Right renal pelvis (tissue), 4 donors: ENCODE data around the gene MAPKBP1. TPM values are rescaled to one million over a fixed set of nuclear protein-coding genes. Genes with fewer than 3 reads are reported as not detected.

Experiments
- DNase-seq, 4 donors: peaks; one replicate each; pipeline ENCODE4 v3.0.0-alpha.2; 2013; ENCODE audit warnings: low read depth in 4 of 4, low spot score in 3 of 4, missing footprints in 1 of 4
- polyA plus RNA-seq, 4 donors: library from polyadenylated mRNA; unstranded; fragments of 120-200 nt; gene quantifications; one replicate each; pipeline ENCODE4 v1.2.1, GENCODE V29; 2013; ENCODE audit not compliant: insufficient read length in 4 of 4

Gene MAPKBP1
- polyA plus RNA-seq, 4 donors, result 12.3 to 15.5 (median 13.3) TPM

GRCh38 chr15:41843571-41843970 is 69.3 kb downstream of the MAPKBP1 start:
- no peak for DNase-seq

- DNase-seq, result no peak
Measured at GRCh38 chr15:41844814-41845213, 70.5 kb downstream of the MAPKBP1 start.

GRCh38 chr15:41847206-41847605 is 72.9 kb downstream of the MAPKBP1 start:
- no peak for DNase-seq

- DNase-seq, result no peak
Measured at GRCh38 chr15:41847981-41848380, 73.7 kb downstream of the MAPKBP1 start.

GRCh38 chr15:41848631-41849030 is 74.3 kb downstream of the MAPKBP1 start:
- no peak for DNase-seq

- no peak for DNase-seq
Measured at GRCh38 chr15:41849204-41849603, 74.9 kb downstream of the MAPKBP1 start.

GRCh38 chr15:41849861-41850260 is 75.6 kb downstream of the MAPKBP1 start:
- DNase-seq, result no peak

GRCh38 chr15:41850482-41851166 is 76.3 kb downstream of the MAPKBP1 start:
- DNase-seq, result no peak

- DNase-seq, result no peak
Measured at GRCh38 chr15:41851167-41851523, 76.9 kb downstream of the MAPKBP1 start.

- no peak for DNase-seq
Measured at GRCh38 chr15:41851755-41852370, 77.6 kb downstream of the MAPKBP1 start.

GRCh38 chr15:41852736-41853590 is 78.7 kb downstream of the MAPKBP1 start:
- no peak for DNase-seq

- DNase-seq, result no peak
Measured at GRCh38 chr15:41853831-41854230, 79.5 kb downstream of the MAPKBP1 start.

- no peak for DNase-seq
Measured at GRCh38 chr15:41854443-41854842, 80.2 kb downstream of the MAPKBP1 start.

- DNase-seq, result peak in 2 of 4 donors; percentile 43 to 60
Measured at GRCh38 chr15:41855261-41855961, 81.1 kb downstream of the MAPKBP1 start.

- DNase-seq, result no peak
Measured at GRCh38 chr15:41856262-41856661, 82.0 kb downstream of the MAPKBP1 start.

- no peak for DNase-seq
Measured at GRCh38 chr15:41856716-41857115, 82.4 kb downstream of the MAPKBP1 start.

GRCh38 chr15:41857316-41857715 is 83.0 kb downstream of the MAPKBP1 start:
- DNase-seq, result no peak

- DNase-seq, result no peak
Measured at GRCh38 chr15:41858756-41859155, 84.5 kb downstream of the MAPKBP1 start.

- DNase-seq, result no peak
Measured at GRCh38 chr15:41860049-41860828, 86.0 kb downstream of the MAPKBP1 start.

- no peak for DNase-seq
Measured at GRCh38 chr15:41861736-41862356, 87.6 kb downstream of the MAPKBP1 start.
